ENCODE data around the gene CAVIN3.

CAVIN3 gene

GRCh38 chr11:6326303-6326702, 6.0 kb upstream of the CAVIN3 start:
- TF ChIP-seq, protein P1, sequence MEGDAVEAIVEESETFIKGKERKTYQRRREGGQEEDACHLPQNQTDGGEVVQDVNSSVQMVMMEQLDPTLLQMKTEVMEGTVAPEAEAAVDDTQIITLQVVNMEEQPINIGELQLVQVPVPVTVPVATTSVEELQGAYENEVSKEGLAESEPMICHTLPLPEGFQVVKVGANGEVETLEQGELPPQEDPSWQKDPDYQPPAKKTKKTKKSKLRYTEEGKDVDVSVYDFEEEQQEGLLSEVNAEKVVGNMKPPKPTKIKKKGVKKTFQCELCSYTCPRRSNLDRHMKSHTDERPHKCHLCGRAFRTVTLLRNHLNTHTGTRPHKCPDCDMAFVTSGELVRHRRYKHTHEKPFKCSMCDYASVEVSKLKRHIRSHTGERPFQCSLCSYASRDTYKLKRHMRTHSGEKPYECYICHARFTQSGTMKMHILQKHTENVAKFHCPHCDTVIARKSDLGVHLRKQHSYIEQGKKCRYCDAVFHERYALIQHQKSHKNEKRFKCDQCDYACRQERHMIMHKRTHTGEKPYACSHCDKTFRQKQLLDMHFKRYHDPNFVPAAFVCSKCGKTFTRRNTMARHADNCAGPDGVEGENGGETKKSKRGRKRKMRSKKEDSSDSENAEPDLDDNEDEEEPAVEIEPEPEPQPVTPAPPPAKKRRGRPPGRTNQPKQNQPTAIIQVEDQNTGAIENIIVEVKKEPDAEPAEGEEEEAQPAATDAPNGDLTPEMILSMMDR (IDR thresholded peaks at IDR 0.05; ENCODE audit: extremely low read depth, missing control alignments), result no peak
- no peak for DNase-seq (ENCODE audit: low spot score)

GRCh38 chr11:6323291-6323905, 3.1 kb upstream of the CAVIN3 start:
- TF ChIP-seq, protein P1 (IDR thresholded peaks at IDR 0.05; ENCODE audit: extremely low read depth, missing control alignments), result no peak
- DNase-seq (ENCODE audit: low spot score), result no peak

DNA sequence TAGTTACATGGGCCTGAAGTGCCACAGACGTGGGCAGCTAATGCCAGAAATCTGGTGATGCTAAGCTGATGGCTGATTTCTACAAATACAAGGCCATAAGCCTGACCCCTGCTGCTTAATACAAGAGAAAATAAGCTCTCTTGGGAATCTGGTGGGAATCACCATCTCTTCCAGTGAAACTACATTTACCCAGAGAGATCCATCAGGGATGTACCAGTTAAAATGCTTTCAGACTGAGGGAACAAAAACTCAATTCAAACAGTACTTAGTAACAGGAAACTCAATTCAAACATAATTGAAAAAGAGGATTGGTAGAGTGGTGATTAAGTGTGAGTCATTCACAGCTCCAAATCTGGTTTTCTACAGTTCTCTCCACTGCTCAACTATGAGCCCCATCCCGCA, 1.7 kb upstream of the CAVIN3 start:
- DNase-seq (ENCODE audit: low spot score), result no peak
- TF ChIP-seq, protein P1 (IDR thresholded peaks at IDR 0.05; ENCODE audit: extremely low read depth, missing control alignments), result no peak

DNA sequence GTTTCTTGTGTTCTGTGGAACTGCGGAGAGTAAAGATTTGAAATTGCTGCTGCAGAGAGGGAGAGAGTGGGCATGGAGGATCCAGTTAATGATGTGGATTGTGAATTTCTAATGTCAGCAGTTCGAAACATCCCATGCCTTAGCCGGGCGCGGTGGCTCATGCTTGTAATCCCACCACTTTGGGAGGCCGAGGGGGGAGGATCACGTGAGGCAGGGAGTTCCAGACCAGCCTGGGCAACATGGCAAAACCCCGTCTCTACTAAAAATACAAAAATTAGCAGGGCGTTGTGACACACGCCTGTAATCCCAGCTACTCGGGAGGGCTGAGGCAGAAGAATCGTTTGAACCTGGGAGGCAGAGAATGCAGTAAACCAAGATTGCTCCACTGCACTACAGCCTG, 1.1 kb upstream of the CAVIN3 start:
- TF ChIP-seq, protein P1 (IDR thresholded peaks at IDR 0.05; ENCODE audit: extremely low read depth, missing control alignments), result no peak
- DNase-seq (ENCODE audit: low spot score), result no peak

DNA sequence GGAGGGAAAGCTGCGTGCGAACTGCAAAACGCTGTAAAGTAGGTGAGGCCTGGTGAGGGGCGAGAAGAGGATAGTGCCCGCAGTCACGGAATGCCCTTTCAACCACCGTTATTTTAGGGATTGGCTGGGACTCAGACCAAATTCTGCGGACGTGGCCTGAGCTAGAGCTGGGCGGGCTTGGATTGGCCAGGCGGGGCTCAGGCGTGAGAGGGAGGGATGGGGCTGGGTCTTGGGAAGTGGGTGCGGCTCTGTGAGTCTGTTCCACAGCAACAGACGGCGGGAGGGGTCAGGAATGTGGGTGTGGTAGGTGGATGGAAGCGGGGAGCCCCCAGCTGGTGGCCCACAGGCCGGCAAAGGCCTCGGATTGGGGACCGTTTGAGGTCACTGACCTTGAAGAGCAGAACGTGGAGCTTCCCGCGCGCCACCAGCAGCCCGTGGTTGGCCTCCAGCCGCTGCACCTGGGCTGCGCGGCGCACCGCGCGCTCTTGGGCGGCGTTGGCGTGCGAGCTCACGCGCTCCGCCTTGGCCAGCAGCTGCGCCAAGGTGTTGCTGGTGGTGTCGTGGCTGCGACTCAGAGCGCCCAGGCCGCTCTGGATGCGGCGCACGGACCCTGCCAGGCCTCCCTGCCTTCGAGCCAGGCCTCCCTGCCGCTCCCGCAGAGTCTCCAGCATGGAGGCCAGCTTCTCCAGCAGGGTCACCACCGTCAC, 444 bp downstream of the CAVIN3 start:
- TF ChIP-seq, protein P1 (IDR thresholded peaks at IDR 0.05; ENCODE audit: extremely low read depth, missing control alignments), result no peak
- peak; percentile 68 for DNase-seq (ENCODE audit: low spot score)

GRCh38 chr11:6319001-6319703, 1.1 kb downstream of the CAVIN3 start:
- peak; percentile 25 for DNase-seq (ENCODE audit: low spot score)
- TF ChIP-seq, protein P1 (IDR thresholded peaks at IDR 0.05; ENCODE audit: extremely low read depth, missing control alignments), result no peak

GRCh38 chr11:6318204-6318603, 2.1 kb downstream of the CAVIN3 start:
- TF ChIP-seq, protein P1 (IDR thresholded peaks at IDR 0.05; ENCODE audit: extremely low read depth, missing control alignments), result no peak
- no peak for DNase-seq (ENCODE audit: low spot score)

Data from GM20000 (cell line).